HUDEP-2 (cell line): Measurements from ENCODE around the gene MYCBP.
"Not testable (repeated sequence)": the region's sequence is repeated elsewhere in the genome, so short reads cannot be mapped to it uniquely, and the experiment has no call there.

Experiments
- DNase-seq, 76 experiments: peaks; one replicate each; lab custom pipeline; 2025; ENCODE audit not compliant: unreplicated experiment in 76 of 76; lab: John Stamatoyannopoulos, UW

Gene MYCBP

GRCh38 chr1:38870996-38871395, 2.2 kb downstream of the MYCBP start:
- no peak for DNase-seq

DNA sequence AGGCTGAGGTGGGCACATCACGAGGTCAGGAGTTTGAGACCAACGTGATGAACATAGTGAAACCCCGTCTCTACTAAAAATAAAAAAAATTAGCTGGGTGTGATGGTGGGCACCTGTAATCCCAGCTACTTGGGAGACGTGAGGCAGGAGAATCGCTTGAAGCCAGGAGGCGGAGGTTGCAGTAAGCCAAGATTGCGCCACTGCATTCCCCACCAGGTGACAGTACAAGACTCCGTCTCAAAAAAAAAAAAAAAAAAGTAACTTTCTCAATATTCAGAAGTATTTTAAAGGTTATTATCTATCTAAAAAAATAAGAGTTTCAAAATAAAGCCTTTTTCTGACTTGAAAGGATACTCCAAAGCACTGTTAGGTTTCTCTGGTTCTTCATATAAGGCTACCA, 5.9 kb downstream of the MYCBP start:
- no peak for DNase-seq

DNA sequence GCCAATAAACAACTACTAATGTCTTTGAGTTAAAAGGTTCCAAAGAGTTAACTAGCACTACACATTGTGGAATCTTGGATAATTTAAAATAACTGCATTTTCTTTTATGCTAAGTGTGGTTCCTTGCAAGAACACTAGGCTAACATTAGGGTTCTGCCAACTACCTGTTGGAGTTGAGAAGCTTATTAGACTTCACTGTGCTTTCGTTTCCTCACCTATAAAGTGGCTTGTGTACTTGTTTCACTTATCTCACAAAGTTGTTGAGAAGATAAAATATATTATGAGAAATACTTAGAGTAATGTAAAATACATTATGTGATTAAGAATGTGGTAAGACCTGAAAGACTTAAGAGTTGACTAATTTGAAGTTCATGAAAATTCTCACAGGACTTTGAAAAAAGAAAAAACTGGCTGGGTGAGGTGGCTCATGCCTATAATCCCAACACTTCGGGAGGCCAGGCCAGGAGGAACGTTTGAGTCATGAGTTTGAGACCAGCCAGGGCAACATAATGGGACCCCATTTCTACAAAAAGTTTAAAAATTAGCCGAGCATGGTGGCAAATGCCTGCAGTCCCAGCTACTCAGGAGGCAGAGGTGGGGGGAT, 7.9 kb downstream of the MYCBP start:
- DNase-seq: no peak

- DNase-seq: peak in 1 of 76 experiments; percentile 17
Measured at GRCh38 chr1:38860454-38860795, 12.7 kb downstream of the MYCBP start.

GRCh38 chr1:38859561-38860453, 13.3 kb downstream of the MYCBP start, which contains the start of gene RRAGC:
RRAGC (minus strand) TSS chr1:38859772; CDS start chr1:38859646, 126 bp downstream.
- peak; percentile 36 to 99 (median 96) for DNase-seq

GRCh38 chr1:38858833-38859560, 14.2 kb downstream of the MYCBP start:
- DNase-seq: peak in 34 of 76 experiments; percentile 2 to 52 (median 25)

DNA sequence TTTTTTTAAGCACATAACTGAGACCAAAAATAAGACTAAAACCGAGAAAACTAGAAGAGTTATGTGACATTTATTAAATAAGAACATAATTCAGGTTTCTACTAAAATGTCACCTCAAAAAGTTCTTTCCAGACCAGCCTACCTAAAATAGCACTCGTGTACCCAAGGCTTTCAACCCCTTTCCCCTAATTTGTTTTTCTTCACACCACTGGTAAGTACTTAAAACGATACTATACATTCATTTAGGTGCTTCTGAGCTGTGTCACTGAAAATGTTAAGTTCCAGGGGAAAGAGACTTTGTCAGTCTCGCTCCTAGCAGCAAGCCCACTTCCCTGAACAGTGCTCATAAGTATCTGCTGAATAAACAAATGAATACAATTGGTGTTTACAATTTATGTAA, 20.4 kb downstream of the MYCBP start:
- no peak for DNase-seq

- no peak for DNase-seq
Measured at GRCh38 chr1:38848071-38848470, 25.1 kb downstream of the MYCBP start.

GRCh38 chr1:38846210-38846609, 26.9 kb downstream of the MYCBP start:
- DNase-seq: no peak

GRCh38 chr1:38845088-38845487, 28.1 kb downstream of the MYCBP start:
- not testable (repeated sequence) for DNase-seq

GRCh38 chr1:38840281-38840680, 32.9 kb downstream of the MYCBP start:
- no peak for DNase-seq

- no peak for DNase-seq
Measured at GRCh38 chr1:38839363-38839762, 33.8 kb downstream of the MYCBP start.

DNA sequence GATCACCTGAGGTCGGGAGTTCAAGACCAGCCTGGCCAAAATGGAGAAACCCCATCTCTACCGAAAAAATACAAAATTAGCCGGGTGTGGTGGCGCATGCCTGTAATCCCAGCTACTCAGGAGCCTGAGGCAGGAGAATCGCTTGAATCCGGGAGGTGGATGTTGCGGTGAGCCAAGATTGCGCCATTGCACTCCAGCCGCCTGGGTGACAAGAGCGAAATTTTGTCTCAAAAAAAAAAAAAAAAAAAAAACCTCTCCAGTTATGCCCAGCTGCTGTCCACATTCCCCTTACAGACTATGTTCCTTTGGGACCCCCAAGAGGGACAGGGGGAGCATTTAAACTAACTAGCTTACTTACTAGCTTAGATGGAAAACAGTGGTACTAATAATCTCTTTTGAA, 36.8 kb downstream of the MYCBP start:
- DNase-seq: not testable (repeated sequence)

GRCh38 chr1:38834937-38835827, 38.0 kb downstream of the MYCBP start:
- peak in 50 of 76 experiments; percentile 8 to 84 (median 63) for DNase-seq

GRCh38 chr1:38834221-38834782, 38.8 kb downstream of the MYCBP start:
- DNase-seq: no peak

- DNase-seq: no peak
Measured at GRCh38 chr1:38833146-38833545, 40.0 kb downstream of the MYCBP start.

DNA sequence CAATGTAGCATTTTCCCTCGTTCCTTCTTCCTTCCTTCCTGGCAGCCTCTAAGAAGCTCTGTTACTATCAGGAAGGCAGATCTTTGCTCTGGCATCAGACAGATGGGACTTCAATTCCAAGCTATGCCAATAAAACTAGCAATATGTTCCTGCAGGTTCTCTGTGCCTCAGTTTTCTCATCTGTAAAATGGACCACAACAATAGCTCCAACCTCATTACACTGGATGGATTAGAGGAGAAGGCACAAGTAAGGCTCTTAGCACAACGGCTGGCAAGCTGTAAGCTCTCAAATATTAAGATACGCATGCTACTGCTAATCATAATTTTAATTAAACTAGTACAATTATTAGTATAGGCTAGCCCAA, 40.8 kb downstream of the MYCBP start:
- DNase-seq: no peak

- peak in 17 of 76 experiments; percentile 7 to 73 (median 29) for DNase-seq
Measured at GRCh38 chr1:38831731-38832369, 41.3 kb downstream of the MYCBP start.

DNA sequence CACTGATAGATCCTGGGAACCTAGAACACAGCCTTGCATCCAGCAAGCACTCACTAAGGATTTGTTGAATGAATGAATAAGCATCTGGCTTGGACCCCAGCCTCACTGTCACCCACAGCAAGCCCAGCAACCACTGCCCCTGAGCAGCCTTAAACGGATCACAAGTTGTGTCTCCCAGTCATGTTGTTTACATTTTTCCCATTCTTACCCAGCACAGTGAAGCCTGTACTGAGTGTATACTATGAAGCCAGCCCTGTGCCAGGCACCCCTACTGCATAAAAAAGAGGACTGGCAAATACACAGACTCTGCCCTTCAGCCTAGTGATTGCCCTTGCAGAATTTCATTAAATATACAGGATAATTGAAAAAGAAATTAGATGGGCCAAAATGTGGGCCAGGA, 43.8 kb downstream of the MYCBP start:
- no peak for DNase-seq

DNA sequence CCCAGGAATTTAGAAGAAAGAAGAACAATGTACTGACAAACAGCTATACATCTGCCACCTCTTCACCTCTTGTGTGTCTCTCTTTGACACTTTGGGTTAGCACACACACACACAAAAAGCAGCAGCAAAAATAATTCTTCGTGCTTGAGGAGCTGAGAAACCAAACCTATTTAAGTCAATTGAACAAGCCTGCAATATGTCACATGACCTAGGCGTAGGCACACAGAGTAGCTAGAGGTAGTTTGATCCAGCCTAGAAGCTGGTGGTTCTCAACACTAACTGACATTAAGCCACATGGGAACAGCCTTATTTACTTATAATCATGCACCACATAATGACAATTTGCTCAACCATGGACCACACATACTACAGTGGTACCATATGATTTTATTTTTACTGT, 45.8 kb downstream of the MYCBP start:
- DNase-seq: no peak
